Nasal cavity respiratory epithelium epithelial cell of viscerocranial mucosa (primary cell): Measurements from ENCODE around the gene JUN. TPM values are rescaled to one million over a fixed set of nuclear protein-coding genes. Genes with fewer than 3 reads are reported as not detected.

ENCODE experiments used
- total RNA-seq: library from RNA; depleted of rRNA; stranded (reverse); fragments of >200 nt; gene quantifications from 2 replicates; pipeline ENCODE4 v1.2.3, GENCODE V29; 2014

The JUN gene
- 127 and 207 TPM in 2 replicates for total RNA-seq

GRCh38 chr1:58783993-58784757 is at the start of gene JUN:
TSS of gene JUN (minus strand) at chr1:58784047. CDS start at chr1:58783070, 977 bp downstream.

Other genes starting within 250 kb of the JUN start
- gene OMA1, start 237.3 kb downstream of the JUN start, total RNA-seq, result 40.2 and 48.9 TPM in 2 replicates
- 178 and 640 TPM in 2 replicates for gene TACSTD2, start 206.8 kb downstream of the JUN start, total RNA-seq
- gene MYSM1, start 84.0 kb downstream of the JUN start, total RNA-seq, result 7.2 and 26.7 TPM in 2 replicates